Uterus (tissue), 4 donors: Measurements from ENCODE around the gene PHLDA2. TPM values are rescaled to one million over a fixed set of nuclear protein-coding genes. Genes with fewer than 3 reads are reported as not detected.

Experiments used
- DNase-seq, 2 donors: peaks; one replicate each; pipeline ENCODE4 v3.0.0-alpha.2; 2019 to 2020
- H3K27ac ChIP-seq, 2 donors: fragments of 200-600 bp; sonication (generic); 1 replicate in 1 of 2; 2 replicates in 1 of 2; pipeline ENCODE4 v1.5.1; 2016 to 2018
- H3K27me3 ChIP-seq, 2 donors: fragments of 200-600 bp; sonication (generic); one replicate each; pipeline ENCODE4 v1.5.1; 2018 to 2019; ENCODE audit warnings: control low read depth in 1 of 2
- H3K36me3 ChIP-seq, 2 donors: fragments of 200-600 bp; sonication (generic); one replicate each; pipeline ENCODE4 v1.5.1; 2019; ENCODE audit warnings: control low read depth in 1 of 2
- H3K4me1 ChIP-seq, 2 donors: fragments of 200-600 bp; sonication (generic); one replicate each; pipeline ENCODE4 v1.5.1; 2018 to 2019; ENCODE audit warnings: control low read depth in 1 of 2
- H3K4me3 ChIP-seq, 2 donors: fragments of 200-600 bp; sonication (generic); 1 replicate in 1 of 2; 2 replicates in 1 of 2; pipeline ENCODE4 v1.5.1; 2018 to 2019; ENCODE audit warnings: mild to moderate bottlenecking in 1 of 2
- H3K9me3 ChIP-seq, 2 donors: fragments of 200-600 bp; sonication (generic); one replicate each; pipeline ENCODE4 v1.5.1; 2019; ENCODE audit warnings: control low read depth in 1 of 2
- POLR2A ChIP-seq, 2 donors: fragments of 450-650 bp; IDR thresholded peaks; one replicate each; pipeline ENCODE4 v1.6.1; 2016; ENCODE audit warnings: antibody characterized with exemption in 2 of 2, mild to moderate bottlenecking in 1 of 2, moderate library complexity in 1 of 2
- intact Hi-C: fragments of 100-400 bp; cut with DNase I; formaldehyde crosslinking; loops from one replicate; pipeline ENCODE4 v1.15.1; 2023; ENCODE audit warnings: low total_unique reads
- total RNA-seq, 4 donors: library from RNA; depleted of rRNA in 3 of 4; stranded (reverse); fragments of >200 nt in 3 of 4; gene quantifications; one replicate each; pipeline versions ENCODE4 v1.1.0 to v1.2.4, GENCODE V29; 2014 to 2023
- TF ChIP-seq, protein P1 (sequence below), 4 experiments: fragments of 200-600 bp in 2 of 4; fragments of 450-650 bp in 2 of 4; sonication (generic) in 2 of 4; IDR thresholded peaks; one replicate each; pipeline ENCODE4 v1.5.1; 2016 to 2019; ENCODE audit warnings: antibody characterized with exemption in 4 of 4, mild to moderate bottlenecking in 2 of 4, moderate library complexity in 1 of 4
- donor health status: DM: yes; HTN: yes; CAD: no.

Gene PHLDA2
- total RNA-seq, 4 donors from 2014 or later: 5.2 TPM; not detected in 3

DNA sequence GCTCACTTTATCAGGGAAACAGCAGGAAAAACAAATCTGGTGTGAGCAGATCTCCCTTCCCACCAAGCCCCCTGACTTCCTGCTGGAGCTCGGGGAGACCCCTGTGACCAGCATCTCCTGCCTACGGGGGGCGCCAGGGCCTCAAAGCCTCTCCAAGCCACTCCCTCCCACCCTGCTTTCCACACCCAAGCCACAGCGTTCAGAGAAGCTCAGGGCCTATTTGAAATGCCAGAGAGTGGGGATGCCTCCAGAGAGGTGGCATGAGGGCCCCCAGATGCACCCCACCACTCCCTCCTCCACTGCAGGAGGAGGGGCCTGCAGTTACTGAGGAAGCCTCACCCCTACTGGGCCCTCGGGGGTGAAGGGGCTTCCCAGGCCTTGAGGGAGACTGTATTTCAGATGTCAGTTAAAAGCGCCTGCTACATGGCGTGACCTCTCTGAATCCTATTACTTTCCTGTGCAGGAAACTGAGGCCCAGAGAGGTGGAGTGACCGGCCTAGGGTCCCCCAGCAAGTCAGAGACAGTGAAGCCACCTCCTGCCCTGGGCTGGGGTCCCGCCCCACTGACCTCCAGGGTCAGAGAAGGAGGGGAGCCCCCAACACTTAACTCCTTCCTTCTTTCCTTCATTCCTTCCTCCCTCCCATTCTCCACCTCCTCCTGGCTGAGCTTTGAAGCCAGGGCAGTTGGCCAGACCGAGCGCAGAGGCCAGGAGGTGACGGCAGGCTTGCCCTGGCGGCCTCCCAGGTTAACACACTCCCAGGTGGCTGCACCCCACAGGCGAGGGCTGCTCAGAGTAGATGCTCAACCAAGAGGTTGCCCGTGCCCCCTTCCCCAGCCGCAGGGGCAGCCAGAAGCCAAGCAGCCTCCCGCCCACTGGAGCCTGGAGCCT, 37.6 kb downstream of the PHLDA2 start:
- no peaks in the 10 kb centered on the region for H3K36me3 ChIP-seq
- H3K27me3 ChIP-seq: no peaks in the 10 kb centered on the region
- DNase-seq: peak; percentile 75 to 76
- H3K4me1 ChIP-seq: peaks cover 15 to 18% of the 10 kb centered on the region in 2 donors
- H3K9me3 ChIP-seq: no peaks in the 10 kb centered on the region
- intact Hi-C loops: loop anchor here (2.0 to 10.0 kb wide), 2 partner anchors 359 to 467 kb away; no protein-coding TSS in a partner anchor
- H3K4me3 ChIP-seq: peak overlapping the region; percentile 31 to 32
- peak overlapping the region; percentile 90 for H3K27ac ChIP-seq
- peak in 1 of 2 donors; percentile 32 for TF ChIP-seq POLR2A (IDR thresholded peaks at IDR 0.05)
- TF ChIP-seq, protein P1, sequence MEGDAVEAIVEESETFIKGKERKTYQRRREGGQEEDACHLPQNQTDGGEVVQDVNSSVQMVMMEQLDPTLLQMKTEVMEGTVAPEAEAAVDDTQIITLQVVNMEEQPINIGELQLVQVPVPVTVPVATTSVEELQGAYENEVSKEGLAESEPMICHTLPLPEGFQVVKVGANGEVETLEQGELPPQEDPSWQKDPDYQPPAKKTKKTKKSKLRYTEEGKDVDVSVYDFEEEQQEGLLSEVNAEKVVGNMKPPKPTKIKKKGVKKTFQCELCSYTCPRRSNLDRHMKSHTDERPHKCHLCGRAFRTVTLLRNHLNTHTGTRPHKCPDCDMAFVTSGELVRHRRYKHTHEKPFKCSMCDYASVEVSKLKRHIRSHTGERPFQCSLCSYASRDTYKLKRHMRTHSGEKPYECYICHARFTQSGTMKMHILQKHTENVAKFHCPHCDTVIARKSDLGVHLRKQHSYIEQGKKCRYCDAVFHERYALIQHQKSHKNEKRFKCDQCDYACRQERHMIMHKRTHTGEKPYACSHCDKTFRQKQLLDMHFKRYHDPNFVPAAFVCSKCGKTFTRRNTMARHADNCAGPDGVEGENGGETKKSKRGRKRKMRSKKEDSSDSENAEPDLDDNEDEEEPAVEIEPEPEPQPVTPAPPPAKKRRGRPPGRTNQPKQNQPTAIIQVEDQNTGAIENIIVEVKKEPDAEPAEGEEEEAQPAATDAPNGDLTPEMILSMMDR (IDR thresholded peaks at IDR 0.05): no peak

DNA sequence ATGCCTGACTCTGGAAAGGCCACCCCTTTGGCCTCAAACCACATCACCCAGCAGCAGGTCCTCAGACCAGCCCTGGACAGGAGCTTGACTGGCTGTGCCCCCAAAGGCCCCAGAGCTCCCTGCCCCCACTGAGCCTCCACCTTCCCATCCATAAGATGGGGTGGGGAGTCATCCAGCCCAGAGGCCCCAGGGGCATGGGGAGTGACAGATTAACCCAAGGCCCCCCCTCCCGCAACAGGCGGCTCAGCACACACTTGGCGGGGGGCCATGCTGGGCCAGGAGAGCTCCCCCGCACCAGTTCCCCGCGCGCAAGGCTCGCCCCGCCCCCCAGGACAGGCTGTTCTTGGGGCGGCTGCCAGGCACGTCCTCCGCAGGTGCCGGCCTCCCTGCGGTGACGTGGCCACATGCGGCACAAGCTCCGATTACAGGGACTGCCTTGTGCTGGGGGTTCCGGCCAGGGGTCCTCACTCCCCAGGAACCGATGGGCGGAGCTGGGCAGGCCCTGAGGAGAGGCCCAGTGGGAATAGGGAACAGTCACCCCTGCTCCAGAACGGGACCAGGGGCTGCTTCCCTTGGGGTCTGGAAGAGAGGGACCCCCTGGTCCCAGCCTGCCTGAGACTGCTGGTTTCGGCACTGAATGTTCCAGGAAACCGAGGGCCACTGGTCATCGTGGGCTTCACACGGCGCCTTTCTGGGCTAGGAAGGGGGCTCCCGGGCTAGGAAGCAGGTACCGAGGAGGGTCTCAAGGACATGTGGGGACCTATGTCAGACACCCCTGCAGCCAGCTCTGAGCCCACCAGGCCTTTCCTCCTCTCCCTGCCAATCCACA, 38.5 kb downstream of the PHLDA2 start:
- no peak overlapping the region for H3K4me3 ChIP-seq
- H3K36me3 ChIP-seq: no peaks in the 10 kb centered on the region
- peak; percentile 95 for DNase-seq
- no peaks in the 10 kb centered on the region for H3K27me3 ChIP-seq
- peaks cover 15 to 23% of the 10 kb centered on the region in 2 donors for H3K4me1 ChIP-seq
- intact Hi-C loops: loop anchor here (2.0 to 10.0 kb wide), 2 partner anchors 358 to 466 kb away; no protein-coding TSS in a partner anchor
- TF ChIP-seq POLR2A (IDR thresholded peaks at IDR 0.05): peak in 1 of 2 donors; percentile 61
- TF ChIP-seq, protein P1 (IDR thresholded peaks at IDR 0.05): peak in 1 of 4 experiments; percentile 30
- no peaks in the 10 kb centered on the region for H3K9me3 ChIP-seq
- H3K27ac ChIP-seq: peak overlapping the region; percentile 90

DNA sequence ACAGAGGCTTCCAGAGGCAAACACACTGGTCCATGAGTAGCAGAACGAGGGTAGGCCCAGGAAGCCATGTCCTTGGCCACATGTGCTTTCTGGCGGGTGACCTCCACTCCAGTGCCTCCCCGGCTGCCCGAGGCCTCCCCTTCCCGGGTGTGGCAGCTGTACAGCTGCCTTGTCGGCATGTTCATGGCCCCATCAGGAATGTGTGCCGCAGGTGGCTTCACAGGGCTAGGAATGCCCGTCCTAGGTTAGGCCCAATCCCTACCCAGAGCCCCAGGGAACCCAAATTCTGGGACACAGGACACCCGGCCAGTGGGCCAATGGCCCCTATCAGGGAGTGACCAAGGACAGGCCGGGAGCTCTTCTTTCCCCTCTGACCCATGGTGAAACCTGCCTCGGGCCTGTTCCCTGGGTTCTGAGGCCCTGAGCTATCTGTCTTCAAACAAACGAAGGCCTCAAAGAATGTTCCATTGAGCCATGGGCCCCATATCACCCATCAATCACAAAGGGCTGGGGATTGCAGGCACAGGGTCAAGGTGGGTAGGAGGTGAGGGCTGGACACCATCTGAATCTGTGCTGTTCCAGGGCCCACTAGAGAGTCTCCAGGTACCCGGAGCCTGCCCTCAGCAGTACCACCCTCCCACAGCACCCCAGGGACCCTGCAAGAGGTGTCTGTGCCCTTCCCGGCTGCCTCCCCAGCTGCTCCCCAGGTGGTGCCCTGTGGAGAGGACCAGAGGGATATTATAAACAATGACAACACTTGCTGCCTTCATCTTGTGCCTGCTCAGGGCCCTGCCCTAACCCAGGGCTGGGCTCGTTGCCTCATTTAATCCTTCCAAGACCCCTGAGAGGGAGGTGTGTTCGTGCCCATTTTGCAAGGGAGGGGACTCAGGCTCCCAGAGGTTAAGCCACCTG, 39.6 kb downstream of the PHLDA2 start:
- H3K27ac ChIP-seq: peak overlapping the region; percentile 90
- H3K9me3 ChIP-seq: no peaks in the 10 kb centered on the region

DNA sequence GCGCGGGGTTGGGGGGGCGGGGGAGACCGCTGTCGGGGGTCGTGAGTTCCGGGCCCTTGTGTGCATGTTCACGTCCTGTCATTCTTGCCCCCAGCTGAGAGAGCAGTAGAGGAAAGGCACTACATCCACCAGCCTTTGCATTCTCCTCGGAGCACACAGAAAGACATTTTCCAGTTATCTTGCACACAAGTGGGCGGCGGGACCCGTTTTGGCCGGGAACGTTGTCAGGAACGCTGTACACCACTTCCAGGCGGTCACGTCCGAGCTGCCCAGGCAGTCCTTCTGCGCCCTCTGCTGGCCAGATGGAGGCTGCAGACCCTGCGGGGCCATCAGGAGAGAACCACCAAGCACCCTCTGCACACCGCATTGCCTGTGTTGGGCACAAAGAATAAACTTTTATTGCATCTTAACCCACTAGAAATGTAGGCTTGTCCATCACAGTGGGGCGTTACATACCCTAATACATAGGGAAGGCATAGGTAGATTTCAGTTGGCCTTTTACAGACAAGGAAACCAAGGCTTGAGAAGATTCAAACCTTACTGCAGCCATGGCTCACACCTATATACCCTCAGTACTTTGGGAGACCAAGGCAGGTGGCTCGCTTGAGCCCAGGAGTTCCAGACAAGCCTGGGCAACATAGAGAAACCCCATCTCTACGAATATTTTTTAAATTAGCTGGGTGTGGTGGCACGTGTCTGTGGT, 40.8 kb downstream of the PHLDA2 start:
- H3K9me3 ChIP-seq: no peaks in the 10 kb centered on the region
- intact Hi-C loops: loop anchor here (10.0 kb wide), 1 partner anchor 184 kb away; no protein-coding TSS in a partner anchor
- H3K27me3 ChIP-seq: no peaks in the 10 kb centered on the region
- H3K4me1 ChIP-seq: peaks cover 15 to 23% of the 10 kb centered on the region in 2 donors
- TF ChIP-seq, protein P1 (IDR thresholded peaks at IDR 0.05): peak; percentile 96 to 98 (median 98)
- peak in 1 of 2 donors; percentile 16 for TF ChIP-seq POLR2A (IDR thresholded peaks at IDR 0.05)
- no peak overlapping the region for H3K4me3 ChIP-seq
- H3K36me3 ChIP-seq: no peaks in the 10 kb centered on the region
- H3K27ac ChIP-seq: peak overlapping the region; percentile 49 to 90
- DNase-seq: peak; percentile 93 to 94

More for the DNA sequence above, 39.6 kb downstream of the PHLDA2 start:
- TF ChIP-seq POLR2A (IDR thresholded peaks at IDR 0.05): no peak
- TF ChIP-seq, protein P1 (IDR thresholded peaks at IDR 0.05): no peak
- intact Hi-C loops: loop anchor here (2.0 to 10.0 kb wide), 3 partner anchors 185 to 465 kb away; no protein-coding TSS in a partner anchor
- peaks cover 15 to 23% of the 10 kb centered on the region in 2 donors for H3K4me1 ChIP-seq
- H3K36me3 ChIP-seq: no peaks in the 10 kb centered on the region
- H3K4me3 ChIP-seq: no peak overlapping the region
- DNase-seq: no peak
- no peaks in the 10 kb centered on the region for H3K27me3 ChIP-seq
